Naive thymus-derived CD4-positive, alpha-beta T cell (primary cell): ENCODE data around the gene TRAPPC8. TPM values are rescaled to one million over a fixed set of nuclear protein-coding genes. Genes with fewer than 3 reads are reported as not detected.

Experiments used
- ATAC-seq: fragments of 150-1000 bp; cut with Tn5 transposase; 2 replicates; pipeline ENCODE4 v1.10.0; 2021; ENCODE audit warnings: mild to moderate bottlenecking, moderate library complexity
- CTCF ChIA-PET: fragments of 350-600 bp; sonication (Branson Sonifier 250); formaldehyde crosslinking; loops from one replicate; lab custom pipeline; 2021; ENCODE audit warnings: antibody characterized with exemption; lab: Charles Lee
- POLR2A ChIA-PET: fragments of 350-600 bp; sonication (Branson Sonifier 250); formaldehyde crosslinking; loops from one replicate; lab custom pipeline; 2021; ENCODE audit warnings: antibody characterized with exemption, inconsistent platforms; lab: Charles Lee
- DNase-seq, 9 donors: peaks; one replicate each; pipeline versions ENCODE4 v3.0.0 to v3.0.0-alpha.2; 2020 to 2022; ENCODE audit warnings: mixed read lengths in 1 of 9
- H3K27ac ChIP-seq: one replicate; pipeline ENCODE4 v1.7.0; 2013; ENCODE audit warnings: mild to moderate bottlenecking, low read depth, low read length, moderate library complexity
- H3K27me3 ChIP-seq, 2 donors: one replicate each; pipeline ENCODE4 v1.7.0; 2013; ENCODE audit warnings: low read length in 2 of 2, mild to moderate bottlenecking in 2 of 2, moderate library complexity in 2 of 2; ENCODE audit not compliant: control insufficient read depth in 2 of 2, insufficient read depth in 2 of 2
- H3K36me3 ChIP-seq, 3 experiments: 1 replicate in 2 of 3; 2 replicates in 1 of 3; pipeline ENCODE4 v1.7.0; 2013; ENCODE audit warnings: low read length in 3 of 3, mild to moderate bottlenecking in 3 of 3, moderate library complexity in 1 of 3; ENCODE audit not compliant: insufficient read depth in 3 of 3, control insufficient read depth in 2 of 3
- H3K4me1 ChIP-seq, 2 donors: one replicate each; pipeline ENCODE4 v1.7.0; 2013; ENCODE audit warnings: low read length in 2 of 2, mild to moderate bottlenecking in 2 of 2, moderate library complexity in 1 of 2; ENCODE audit not compliant: control insufficient read depth in 2 of 2, insufficient read depth in 2 of 2
- H3K4me3 ChIP-seq: 2 replicates; pipeline ENCODE4 v1.7.0; 2013; ENCODE audit warnings: mild to moderate bottlenecking, low read length
- H3K9me3 ChIP-seq, 3 experiments: 1 replicate in 2 of 3; 2 replicates in 1 of 3; pipeline ENCODE4 v1.7.0; 2013; ENCODE audit warnings: low read length in 3 of 3; ENCODE audit not compliant: control insufficient read depth in 2 of 3
- H3K27ac Mint-ChIP-seq, 9 donors: one replicate each; pipeline ENCODE4 v1.8.0; 2020 to 2022; ENCODE audit warnings: mixed read lengths in 9 of 9, mild to moderate bottlenecking in 8 of 9, moderate library complexity in 5 of 9, inconsistent platforms in 2 of 9
- H3K27me3 Mint-ChIP-seq, 5 donors: one replicate each; pipeline ENCODE4 v1.8.0; 2021 to 2022; ENCODE audit warnings: mixed read lengths in 5 of 5, mild to moderate bottlenecking in 1 of 5
- H3K36me3 Mint-ChIP-seq, 5 donors: one replicate each; pipeline ENCODE4 v1.8.0; 2020 to 2022; ENCODE audit warnings: mixed read lengths in 5 of 5, mild to moderate bottlenecking in 3 of 5, inconsistent platforms in 1 of 5
- H3K4me1 Mint-ChIP-seq, 7 donors: one replicate each; pipeline ENCODE4 v1.8.0; 2020 to 2022; ENCODE audit warnings: mixed read lengths in 7 of 7, mild to moderate bottlenecking in 3 of 7, inconsistent platforms in 1 of 7
- H3K4me3 Mint-ChIP-seq, 10 donors: one replicate each; pipeline ENCODE4 v1.8.0; 2020 to 2022; ENCODE audit warnings: mild to moderate bottlenecking in 10 of 10, mixed read lengths in 10 of 10, moderate library complexity in 6 of 10, inconsistent platforms in 2 of 10
- H3K9me3 Mint-ChIP-seq, 11 donors: one replicate each; pipeline ENCODE4 v1.8.0; 2020 to 2022; ENCODE audit warnings: mixed read lengths in 11 of 11, mild to moderate bottlenecking in 4 of 11, inconsistent platforms in 1 of 11, moderate library complexity in 1 of 11
- intact Hi-C, 2 donors: fragments of 100-400 bp; cut with micrococcal nuclease; formaldehyde crosslinking; loops; one replicate each; pipeline ENCODE4 v1.15.1; 2023
- polyA plus RNA-seq, 2 donors: library from polyadenylated mRNA; unstranded; fragments of 300-500 nt; fragmentation: Illumina TruSeq; gene quantifications; one replicate each; pipeline ENCODE4 v1.2.3, GENCODE V29; 2021
- total RNA-seq, 6 experiments: library from RNA in 5 of 6; stranded (reverse) in 5 of 6; gene quantifications; 1 replicate in 5 of 6; 2 replicates in 1 of 6; pipeline ENCODE4 v1.2.3 and lab custom pipeline; 2021 to 2026

Gene TRAPPC8, protein sequence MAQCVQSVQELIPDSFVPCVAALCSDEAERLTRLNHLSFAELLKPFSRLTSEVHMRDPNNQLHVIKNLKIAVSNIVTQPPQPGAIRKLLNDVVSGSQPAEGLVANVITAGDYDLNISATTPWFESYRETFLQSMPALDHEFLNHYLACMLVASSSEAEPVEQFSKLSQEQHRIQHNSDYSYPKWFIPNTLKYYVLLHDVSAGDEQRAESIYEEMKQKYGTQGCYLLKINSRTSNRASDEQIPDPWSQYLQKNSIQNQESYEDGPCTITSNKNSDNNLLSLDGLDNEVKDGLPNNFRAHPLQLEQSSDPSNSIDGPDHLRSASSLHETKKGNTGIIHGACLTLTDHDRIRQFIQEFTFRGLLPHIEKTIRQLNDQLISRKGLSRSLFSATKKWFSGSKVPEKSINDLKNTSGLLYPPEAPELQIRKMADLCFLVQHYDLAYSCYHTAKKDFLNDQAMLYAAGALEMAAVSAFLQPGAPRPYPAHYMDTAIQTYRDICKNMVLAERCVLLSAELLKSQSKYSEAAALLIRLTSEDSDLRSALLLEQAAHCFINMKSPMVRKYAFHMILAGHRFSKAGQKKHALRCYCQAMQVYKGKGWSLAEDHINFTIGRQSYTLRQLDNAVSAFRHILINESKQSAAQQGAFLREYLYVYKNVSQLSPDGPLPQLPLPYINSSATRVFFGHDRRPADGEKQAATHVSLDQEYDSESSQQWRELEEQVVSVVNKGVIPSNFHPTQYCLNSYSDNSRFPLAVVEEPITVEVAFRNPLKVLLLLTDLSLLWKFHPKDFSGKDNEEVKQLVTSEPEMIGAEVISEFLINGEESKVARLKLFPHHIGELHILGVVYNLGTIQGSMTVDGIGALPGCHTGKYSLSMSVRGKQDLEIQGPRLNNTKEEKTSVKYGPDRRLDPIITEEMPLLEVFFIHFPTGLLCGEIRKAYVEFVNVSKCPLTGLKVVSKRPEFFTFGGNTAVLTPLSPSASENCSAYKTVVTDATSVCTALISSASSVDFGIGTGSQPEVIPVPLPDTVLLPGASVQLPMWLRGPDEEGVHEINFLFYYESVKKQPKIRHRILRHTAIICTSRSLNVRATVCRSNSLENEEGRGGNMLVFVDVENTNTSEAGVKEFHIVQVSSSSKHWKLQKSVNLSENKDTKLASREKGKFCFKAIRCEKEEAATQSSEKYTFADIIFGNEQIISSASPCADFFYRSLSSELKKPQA (N-terminal part only)
- total RNA-seq = 10 to 100 TPM; 31.0 to 62.7 (median 44.3) TPM
- polyA plus RNA-seq = 10 to 100 TPM; 16.4 to 29.9 TPM
- total RNA-seq (lab: John Stamatoyannopoulos, UW) = 81.4 reads per million, percentile 81 among the genes with 10 or more reads in this experiment

DNA sequence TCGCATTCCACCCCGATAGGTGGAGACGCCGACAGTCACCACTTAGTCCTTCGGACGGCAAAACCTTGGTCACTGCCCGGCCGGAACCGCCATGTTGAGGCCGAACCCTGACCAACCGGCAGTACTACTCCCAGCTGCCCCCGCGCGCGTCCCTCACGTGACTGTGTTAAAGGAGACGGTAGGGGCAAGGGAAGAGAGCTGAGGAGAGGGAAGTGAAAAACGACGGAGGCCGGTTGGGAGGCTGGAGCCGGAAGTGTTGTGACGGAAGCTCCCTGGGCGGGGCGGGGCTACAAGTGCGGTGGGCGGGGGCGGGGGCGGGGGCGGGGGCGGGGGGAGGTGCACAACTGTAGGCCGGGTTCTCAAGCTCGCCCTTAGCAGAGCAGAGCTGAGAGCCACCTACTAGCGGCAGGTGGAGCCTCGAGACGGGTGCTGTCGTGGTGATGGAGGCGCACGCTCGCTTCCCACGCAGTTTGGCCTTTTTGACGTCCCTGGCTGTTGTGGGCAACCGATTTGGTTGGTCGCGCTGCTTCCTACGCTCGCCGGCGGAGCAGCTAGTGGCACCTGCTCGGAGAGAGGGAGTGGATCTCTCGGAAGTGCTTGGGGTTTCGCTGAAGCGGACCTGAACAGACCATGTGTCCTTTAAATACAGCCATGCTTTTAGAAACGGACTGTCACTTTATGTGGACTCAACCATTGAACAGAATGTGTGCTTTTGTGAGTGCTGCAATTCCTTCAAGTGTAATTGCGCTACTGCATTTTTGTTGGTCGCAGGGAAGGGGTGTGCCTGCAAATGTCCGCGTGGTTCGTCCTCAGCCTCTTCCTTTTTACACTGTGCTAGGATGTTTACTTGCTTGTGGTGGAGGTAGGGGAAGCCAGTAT, at the start of gene TRAPPC8:
TRAPPC8 (minus strand) TSS at position 130 of the 879 bp plus-strand sequence. CDS start 364 bp downstream, outside the sequence.
- CTCF ChIA-PET = interaction anchor here (0.5 to 2.5 kb wide), 7 partner anchors 12 to 105 kb away, joined by 3 to 13 read pairs (median 6); partner anchors contain the start of gene RNF125
- H3K36me3 Mint-ChIP-seq = peaks cover 0 to 5% (median 2%) of the 10 kb centered on the region in 5 donors
- H3K4me3 Mint-ChIP-seq = peak within 1 kb of the TSS; percentile 95 to 100 (median 98)
- peaks cover 28 to 54% (median 44%) of the 10 kb centered on the region in 7 donors for H3K4me1 Mint-ChIP-seq
- peak within 1 kb of the TSS; percentile 95 to 100 (median 99) for H3K27ac Mint-ChIP-seq
- peaks cover 17 to 26% of the 10 kb centered on the region in 2 donors for H3K4me1 ChIP-seq
- H3K4me3 ChIP-seq = peak within 1 kb of the TSS; percentile 98
- no peaks in the 10 kb centered on the region for H3K9me3 ChIP-seq
- ATAC-seq = peak; percentile 91
- H3K9me3 Mint-ChIP-seq = no peaks in the 10 kb centered on the region
- peak within 1 kb of the TSS; percentile 97 for H3K27ac ChIP-seq
- no peaks in the 10 kb centered on the region for H3K27me3 ChIP-seq
- H3K36me3 ChIP-seq = peaks cover 0 to 8% (median 0%) of the 10 kb centered on the region in 3 experiments
- intact Hi-C loops = loop anchor here (1.0 to 5.0 kb wide), 9 partner anchors 14 to 528 kb away; partner anchors contain the start of genes GAREM1 (in 2 of the 2) and RNF125 (in 2 of the 2)
- POLR2A ChIA-PET = interaction anchor here (0.7 to 4.9 kb wide), 14 partner anchors 8 to 528 kb away, joined by 3 to 99 read pairs (median 4); partner anchors contain the start of genes B4GALT6, GAREM1, RNF125 and RNF138
- no peaks in the 10 kb centered on the region for H3K27me3 Mint-ChIP-seq
- DNase-seq = peak; percentile 81 to 94 (median 91)

GRCh38 chr18:31990823-31991222, 47.9 kb upstream of the TRAPPC8 start:
- peaks cover 0 to under 1% (median 0%) of the 10 kb centered on the region in 5 donors for H3K27me3 Mint-ChIP-seq
- ChIA-PET POLR2A (no interaction called here), CTCF (no interaction called here)
- H3K4me1 ChIP-seq = no peaks in the 10 kb centered on the region
- no peaks in the 10 kb centered on the region for H3K9me3 Mint-ChIP-seq
- no peaks in the 10 kb centered on the region for H3K36me3 Mint-ChIP-seq
- H3K36me3 ChIP-seq = no peaks in the 10 kb centered on the region
- ATAC-seq = no peak
- no peaks in the 10 kb centered on the region for H3K9me3 ChIP-seq
- H3K4me3 Mint-ChIP-seq = no peak overlapping the region
- no peak overlapping the region for H3K27ac ChIP-seq
- H3K27me3 ChIP-seq = no peaks in the 10 kb centered on the region
- intact Hi-C loops = no loop called here
- no peak overlapping the region for H3K4me3 ChIP-seq
- no peak overlapping the region for H3K27ac Mint-ChIP-seq
- peaks cover 0 to 2% (median 0%) of the 10 kb centered on the region in 7 donors for H3K4me1 Mint-ChIP-seq
- no peak for DNase-seq

GRCh38 chr18:31983976-31984375, 41.0 kb upstream of the TRAPPC8 start:
- Histone ChIP-seq H3K4me1 (peaks cover 12 to 21% of the 10 kb centered on the region in 2 donors), H3K9me3 (peaks cover 0 to 1% (median 0%) of the 10 kb centered on the region in 3 experiments), H3K27me3 (no peaks in the 10 kb centered on the region), H3K27ac (no peak overlapping the region), H3K36me3 (no peaks in the 10 kb centered on the region), H3K4me3 (no peak overlapping the region)
- POLR2A ChIA-PET = interaction anchor here (0.6 to 1.6 kb wide), 2 partner anchors 35 to 151 kb away, joined by 4 to 9 read pairs; partner anchors contain the start of gene RNF125
- peaks cover 0 to 3% (median 0%) of the 10 kb centered on the region in 5 donors for H3K36me3 Mint-ChIP-seq
- peak overlapping the region in 4 of 10 donors; percentile 21 to 42 (median 28) for H3K4me3 Mint-ChIP-seq
- no peaks in the 10 kb centered on the region for H3K27me3 Mint-ChIP-seq
- ATAC-seq (no peak), DNase-seq (peak in 1 of 9 donors; percentile 12)
- peaks cover 0 to 8% (median 4%) of the 10 kb centered on the region in 11 donors for H3K9me3 Mint-ChIP-seq
- peak overlapping the region in 1 of 9 donors; percentile 63 for H3K27ac Mint-ChIP-seq
- intact Hi-C loops = loop anchor here (2.0 to 5.0 kb wide), 2 partner anchors 33 to 35 kb away; partner anchors contain the start of gene RNF125 (in 2 of the 2)
- peaks cover 3 to 31% (median 20%) of the 10 kb centered on the region in 7 donors for H3K4me1 Mint-ChIP-seq
- CTCF ChIA-PET = no interaction called here

DNA sequence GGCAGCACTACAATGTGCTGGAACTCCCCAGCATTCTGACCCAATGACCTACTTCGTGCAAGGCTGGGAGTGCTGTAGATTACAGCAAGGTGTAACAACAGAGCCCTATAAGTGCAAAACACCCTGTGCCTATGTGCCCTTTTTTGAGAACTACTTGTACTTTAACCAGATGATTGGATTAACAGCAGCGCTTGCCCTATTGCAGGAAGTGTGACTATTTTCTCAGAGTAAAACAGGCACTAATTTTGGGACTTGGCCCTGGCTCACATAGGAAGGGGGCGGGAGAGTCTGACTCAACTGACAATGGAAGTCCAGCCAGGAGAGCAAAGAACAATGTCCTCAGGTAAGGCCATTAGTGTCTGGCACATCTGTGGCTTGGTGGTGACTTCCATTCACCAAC, 40.1 kb upstream of the TRAPPC8 start:
- ATAC-seq (no peak), DNase-seq (no peak)
- Mint-ChIP-seq H3K36me3 (peaks cover 0 to 4% (median 2%) of the 10 kb centered on the region in 5 donors), H3K9me3 (peaks cover 0 to 17% (median 11%) of the 10 kb centered on the region in 11 donors), H3K4me3 (peak overlapping the region in 2 of 10 donors; percentile 5 to 42), H3K4me1 (peaks cover 3 to 31% (median 20%) of the 10 kb centered on the region in 7 donors), H3K27ac (peak overlapping the region in 2 of 9 donors; percentile 21 to 43), H3K27me3 (no peaks in the 10 kb centered on the region)
- ChIA-PET CTCF (no interaction called here), POLR2A (interaction anchor here (1.2 kb wide), 1 partner anchor 36 kb away, joined by 4 read pairs; the partner anchor contains the start of gene RNF125)
- intact Hi-C loops = loop anchor here in 1 of 2 donors (5.0 kb wide), 1 partner anchor 34 kb away; the partner anchor contains the start of gene RNF125
- Histone ChIP-seq H3K36me3 (no peaks in the 10 kb centered on the region), H3K4me1 (peaks cover 12 to 21% of the 10 kb centered on the region in 2 donors), H3K9me3 (peaks cover 0 to 11% (median 0%) of the 10 kb centered on the region in 3 experiments), H3K4me3 (no peak overlapping the region), H3K27ac (no peak overlapping the region), H3K27me3 (no peaks in the 10 kb centered on the region)

- H3K9me3 ChIP-seq = peaks cover 0 to 15% (median 0%) of the 10 kb centered on the region in 3 experiments
- DNase-seq (no peak), ATAC-seq (no peak)
- ChIA-PET CTCF (interaction anchor here (0.7 kb wide), 1 partner anchor 38 kb away, joined by 3 read pairs; no protein-coding TSS in a partner anchor), POLR2A (no interaction called here)
- Mint-ChIP-seq H3K4me1 (peaks cover 3 to 31% (median 20%) of the 10 kb centered on the region in 7 donors), H3K4me3 (no peak overlapping the region), H3K9me3 (peaks cover 0 to 36% (median 16%) of the 10 kb centered on the region in 11 donors), H3K27me3 (no peaks in the 10 kb centered on the region), H3K36me3 (peaks cover 0 to 6% (median 3%) of the 10 kb centered on the region in 5 donors), H3K27ac (no peak overlapping the region)
- no peaks in the 10 kb centered on the region for H3K36me3 ChIP-seq
- no peak overlapping the region for H3K27ac ChIP-seq
- intact Hi-C loops = loop anchor here in 1 of 2 donors (5.0 kb wide), 1 partner anchor 36 kb away; the partner anchor contains the start of gene RNF125
- no peaks in the 10 kb centered on the region for H3K27me3 ChIP-seq
- no peak overlapping the region for H3K4me3 ChIP-seq
- peaks cover 12 to 21% of the 10 kb centered on the region in 2 donors for H3K4me1 ChIP-seq
These were observed 37.9 kb upstream of the TRAPPC8 start for GRCh38 chr18:31980863-31981262.
